ENCODE data around the gene MEGF8. TPM values are rescaled to one million over a fixed set of nuclear protein-coding genes. Genes with fewer than 3 reads are reported as not detected.

MEGF8 gene
- total and polyA plus RNA-seq, 9 of the 15 experiments (the other 6 are each of a cell fraction or from before 2014, with no cell fraction given) = 0.28 to 13.1 (median 3.0) TPM

DNA sequence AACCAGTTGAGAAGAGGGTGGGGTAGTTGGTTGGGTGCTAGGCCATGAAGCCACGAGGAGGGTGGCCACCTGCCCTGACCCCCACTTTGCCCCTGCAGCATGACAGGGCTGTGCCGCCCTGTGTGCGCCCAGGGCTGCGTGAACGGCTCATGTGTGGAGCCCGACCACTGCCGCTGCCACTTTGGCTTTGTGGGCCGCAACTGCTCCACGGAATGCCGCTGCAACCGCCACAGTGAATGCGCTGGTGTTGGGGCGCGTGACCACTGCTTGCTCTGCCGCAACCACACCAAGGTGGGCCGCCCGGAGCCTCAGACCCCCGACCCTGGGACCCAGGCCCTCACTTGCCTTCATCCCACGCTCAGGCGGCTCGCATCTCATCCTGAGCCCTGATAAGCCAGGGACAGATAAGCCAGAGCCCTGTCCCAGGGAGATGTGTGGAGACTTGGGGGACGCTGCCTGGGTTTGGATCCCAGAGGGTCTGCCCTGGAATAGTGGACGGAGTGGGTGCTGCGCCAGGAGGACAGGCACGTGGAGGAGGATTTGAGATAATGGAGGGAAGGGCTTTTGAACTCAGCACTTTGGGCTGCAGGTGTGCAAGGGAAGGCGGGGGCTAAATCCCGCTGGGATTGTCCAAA is 44.1 kb downstream of the MEGF8 start:
- H3K27me3 ChIP-seq (ENCODE audit: control insufficient read depth in 2 of 2, insufficient read depth in 2 of 2, low read length in 2 of 2) = no peaks in the 10 kb centered on the region
- DNase-seq (ENCODE audit: extremely low read depth in 1 of 4, low spot score in 3 of 4) (no peak), ATAC-seq (no peak), FAIRE-seq (no peak)
- H3K4me3 ChIP-seq = no peak overlapping the region
- in situ Hi-C loops (cut with MboI) = no loop called here
- H3K79me2 ChIP-seq (ENCODE audit: control insufficient read depth, insufficient read depth, low read length) = no peaks in the 10 kb centered on the region
- H3K9ac ChIP-seq (ENCODE audit: insufficient read depth in 1 of 2, low read depth in 2 of 2, low read length in 2 of 2) = peak overlapping the region in 1 of 2 experiments; percentile 6; a peak in 1 of 4 replicates
- no TSS peak for BruUV-seq (replicated peaks)
- TF ChIP-seq TCF3 (CRISPR knock-in tag; IDR thresholded peaks at IDR 0.05) (no peak), NR2C1 (IDR thresholded peaks at IDR 0.05) (no peak), NR2C1 (tag; IDR thresholded peaks at IDR 0.05) (no peak), EZH2 (IDR thresholded peaks at IDR 0.05; ENCODE audit: borderline replicate concordance, low read depth, low read length) (no peak), ZNF561 (CRISPR knock-in tag; conservative IDR thresholded peaks at IDR 0.05) (no peak), ESRRA (IDR thresholded peaks at IDR 0.05; ENCODE audit: borderline replicate concordance, low read depth) (no peak), ZNF589 (CRISPR knock-in tag; IDR thresholded peaks at IDR 0.05; ENCODE audit: low read depth) (no peak), MAFK (IDR thresholded peaks at IDR 0.05; ENCODE audit: low read length) (no peak), EHMT2 (IDR thresholded peaks at IDR 0.05) (no peak), SAFB (IDR thresholded peaks at IDR 0.05; ENCODE audit: borderline replicate concordance, low read depth, low read length) (0 out of 2 replicates have a peak, but pooled peaks have one; percentile 8)
- TF ChIP-seq, protein P1, sequence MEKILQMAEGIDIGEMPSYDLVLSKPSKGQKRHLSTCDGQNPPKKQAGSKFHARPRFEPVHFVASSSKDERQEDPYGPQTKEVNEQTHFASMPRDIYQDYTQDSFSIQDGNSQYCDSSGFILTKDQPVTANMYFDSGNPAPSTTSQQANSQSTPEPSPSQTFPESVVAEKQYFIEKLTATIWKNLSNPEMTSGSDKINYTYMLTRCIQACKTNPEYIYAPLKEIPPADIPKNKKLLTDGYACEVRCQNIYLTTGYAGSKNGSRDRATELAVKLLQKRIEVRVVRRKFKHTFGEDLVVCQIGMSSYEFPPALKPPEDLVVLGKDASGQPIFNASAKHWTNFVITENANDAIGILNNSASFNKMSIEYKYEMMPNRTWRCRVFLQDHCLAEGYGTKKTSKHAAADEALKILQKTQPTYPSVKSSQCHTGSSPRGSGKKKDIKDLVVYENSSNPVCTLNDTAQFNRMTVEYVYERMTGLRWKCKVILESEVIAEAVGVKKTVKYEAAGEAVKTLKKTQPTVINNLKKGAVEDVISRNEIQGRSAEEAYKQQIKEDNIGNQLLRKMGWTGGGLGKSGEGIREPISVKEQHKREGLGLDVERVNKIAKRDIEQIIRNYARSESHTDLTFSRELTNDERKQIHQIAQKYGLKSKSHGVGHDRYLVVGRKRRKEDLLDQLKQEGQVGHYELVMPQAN (IDR thresholded peaks at IDR 0.05; ENCODE audit: borderline replicate concordance) = no peak
- TF ChIP-seq, protein P2, sequence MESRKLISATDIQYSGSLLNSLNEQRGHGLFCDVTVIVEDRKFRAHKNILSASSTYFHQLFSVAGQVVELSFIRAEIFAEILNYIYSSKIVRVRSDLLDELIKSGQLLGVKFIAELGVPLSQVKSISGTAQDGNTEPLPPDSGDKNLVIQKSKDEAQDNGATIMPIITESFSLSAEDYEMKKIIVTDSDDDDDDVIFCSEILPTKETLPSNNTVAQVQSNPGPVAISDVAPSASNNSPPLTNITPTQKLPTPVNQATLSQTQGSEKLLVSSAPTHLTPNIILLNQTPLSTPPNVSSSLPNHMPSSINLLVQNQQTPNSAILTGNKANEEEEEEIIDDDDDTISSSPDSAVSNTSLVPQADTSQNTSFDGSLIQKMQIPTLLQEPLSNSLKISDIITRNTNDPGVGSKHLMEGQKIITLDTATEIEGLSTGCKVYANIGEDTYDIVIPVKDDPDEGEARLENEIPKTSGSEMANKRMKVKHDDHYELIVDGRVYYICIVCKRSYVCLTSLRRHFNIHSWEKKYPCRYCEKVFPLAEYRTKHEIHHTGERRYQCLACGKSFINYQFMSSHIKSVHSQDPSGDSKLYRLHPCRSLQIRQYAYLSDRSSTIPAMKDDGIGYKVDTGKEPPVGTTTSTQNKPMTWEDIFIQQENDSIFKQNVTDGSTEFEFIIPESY (CRISPR knock-in tag; IDR thresholded peaks at IDR 0.05) = peak; percentile 60; the same call in 1 of the 2 replicates
- TF ChIP-seq, protein P3, sequence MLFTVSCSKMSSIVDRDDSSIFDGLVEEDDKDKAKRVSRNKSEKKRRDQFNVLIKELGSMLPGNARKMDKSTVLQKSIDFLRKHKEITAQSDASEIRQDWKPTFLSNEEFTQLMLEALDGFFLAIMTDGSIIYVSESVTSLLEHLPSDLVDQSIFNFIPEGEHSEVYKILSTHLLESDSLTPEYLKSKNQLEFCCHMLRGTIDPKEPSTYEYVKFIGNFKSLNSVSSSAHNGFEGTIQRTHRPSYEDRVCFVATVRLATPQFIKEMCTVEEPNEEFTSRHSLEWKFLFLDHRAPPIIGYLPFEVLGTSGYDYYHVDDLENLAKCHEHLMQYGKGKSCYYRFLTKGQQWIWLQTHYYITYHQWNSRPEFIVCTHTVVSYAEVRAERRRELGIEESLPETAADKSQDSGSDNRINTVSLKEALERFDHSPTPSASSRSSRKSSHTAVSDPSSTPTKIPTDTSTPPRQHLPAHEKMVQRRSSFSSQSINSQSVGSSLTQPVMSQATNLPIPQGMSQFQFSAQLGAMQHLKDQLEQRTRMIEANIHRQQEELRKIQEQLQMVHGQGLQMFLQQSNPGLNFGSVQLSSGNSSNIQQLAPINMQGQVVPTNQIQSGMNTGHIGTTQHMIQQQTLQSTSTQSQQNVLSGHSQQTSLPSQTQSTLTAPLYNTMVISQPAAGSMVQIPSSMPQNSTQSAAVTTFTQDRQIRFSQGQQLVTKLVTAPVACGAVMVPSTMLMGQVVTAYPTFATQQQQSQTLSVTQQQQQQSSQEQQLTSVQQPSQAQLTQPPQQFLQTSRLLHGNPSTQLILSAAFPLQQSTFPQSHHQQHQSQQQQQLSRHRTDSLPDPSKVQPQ (CRISPR knock-in tag; IDR thresholded peaks at IDR 0.05; ENCODE audit: borderline replicate concordance) = no peak
- no peaks in the 10 kb centered on the region for H3K9me3 ChIP-seq (replicated peaks; ENCODE audit: control insufficient read depth, insufficient read depth, low read depth, low read length)
- H3K4me1 ChIP-seq (replicated peaks in 1 of 2; ENCODE audit: control insufficient read depth in 2 of 2, insufficient read depth in 2 of 2, low read length in 2 of 2) = peaks cover 0 to 38% of the 10 kb centered on the region in 2 experiments; a peak in 3 of 5 replicates
- intact Hi-C loops (cut with micrococcal nuclease) = no loop called here
- no peak overlapping the region for H3K4me2 ChIP-seq (ENCODE audit: insufficient read depth, low read length)
- H3K36me3 ChIP-seq (ENCODE audit: control insufficient read depth, insufficient read depth, low read length) = no peaks in the 10 kb centered on the region
- POLR2A ChIA-PET = no interaction called here
- H3K9me1 ChIP-seq (ENCODE audit: control insufficient read depth, insufficient read depth, low read length) = no peaks in the 10 kb centered on the region
- no peak overlapping the region for H3K27ac ChIP-seq (ENCODE audit: extremely low read depth, low read depth, low read length)
- CTCF ChIA-PET (ENCODE audit: low intra/inter-chr PET ratio) = no interaction called here
- WGBS (ENCODE audit: insufficient coverage, low coverage, missing lambda C conversion rate) = 61% methylated on average over 20 of the region's 27 CpGs
- no peak overlapping the region for H2AFZ ChIP-seq (ENCODE audit: low read depth, low read length)
- H4K20me1 ChIP-seq (replicated peaks; ENCODE audit: control insufficient read depth, insufficient read depth, low read length) = no peaks in the 10 kb centered on the region

Measured in K562 (cell line).